ENCODE measurements around the gene VPS41. TPM values are rescaled to one million over a fixed set of nuclear protein-coding genes. Genes with fewer than 3 reads are reported as not detected.

The VPS41 gene
- total RNA-seq, 2 donors from 2014 or later, result 71.7 to 84.6 TPM

DNA sequence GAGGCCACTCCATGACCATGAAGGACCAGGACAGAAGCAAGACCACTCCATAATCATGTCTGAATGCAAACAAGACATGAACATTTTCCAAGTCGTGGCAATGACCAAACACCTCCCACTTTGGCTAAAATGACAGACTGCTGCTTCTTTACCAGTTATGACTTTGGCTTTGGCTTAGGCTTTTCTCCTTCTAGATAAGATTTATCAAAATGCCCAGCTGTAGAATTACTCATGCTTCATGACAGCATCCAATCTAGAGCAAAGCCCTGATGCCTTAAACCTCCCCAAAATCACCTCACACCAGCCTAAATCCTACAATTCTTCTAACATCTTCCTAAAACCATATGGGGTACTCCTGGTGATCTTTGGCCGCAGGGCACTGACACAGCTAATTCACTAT, 102.1 kb downstream of the VPS41 start:
- no peak for ATAC-seq
- DNase-seq (ENCODE audit: low spot score in 2 of 2), result no peak
- Mint-ChIP-seq H3K36me3 (no peaks in the 10 kb centered on the region), H3K27ac (no peak overlapping the region), H3K9me3 (no peaks in the 10 kb centered on the region)

DNA sequence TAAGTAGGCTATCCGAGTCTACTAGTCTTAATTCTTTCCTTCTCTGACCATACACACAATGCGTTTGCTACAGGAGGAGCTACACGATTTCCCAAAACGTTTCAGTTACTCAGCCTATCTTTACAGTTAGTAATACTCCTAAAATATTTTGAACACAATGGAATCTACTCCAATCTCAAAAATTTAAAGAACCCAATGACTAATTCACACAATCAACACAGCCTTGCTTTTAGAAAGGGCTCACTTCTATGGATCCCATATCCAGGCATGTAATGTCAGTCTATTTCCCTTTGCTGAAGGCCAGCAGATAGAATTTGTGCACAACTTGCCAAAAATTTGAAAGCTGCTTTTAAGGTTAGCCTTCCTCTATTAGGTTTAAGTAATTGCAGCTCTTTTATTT, 107.2 kb downstream of the VPS41 start:
- no peaks in the 10 kb centered on the region for H3K36me3 Mint-ChIP-seq
- DNase-seq (ENCODE audit: low spot score in 2 of 2), result no peak
- ATAC-seq, result no peak
- no peaks in the 10 kb centered on the region for H3K9me3 Mint-ChIP-seq
- H3K27ac Mint-ChIP-seq, result no peak overlapping the region

DNA sequence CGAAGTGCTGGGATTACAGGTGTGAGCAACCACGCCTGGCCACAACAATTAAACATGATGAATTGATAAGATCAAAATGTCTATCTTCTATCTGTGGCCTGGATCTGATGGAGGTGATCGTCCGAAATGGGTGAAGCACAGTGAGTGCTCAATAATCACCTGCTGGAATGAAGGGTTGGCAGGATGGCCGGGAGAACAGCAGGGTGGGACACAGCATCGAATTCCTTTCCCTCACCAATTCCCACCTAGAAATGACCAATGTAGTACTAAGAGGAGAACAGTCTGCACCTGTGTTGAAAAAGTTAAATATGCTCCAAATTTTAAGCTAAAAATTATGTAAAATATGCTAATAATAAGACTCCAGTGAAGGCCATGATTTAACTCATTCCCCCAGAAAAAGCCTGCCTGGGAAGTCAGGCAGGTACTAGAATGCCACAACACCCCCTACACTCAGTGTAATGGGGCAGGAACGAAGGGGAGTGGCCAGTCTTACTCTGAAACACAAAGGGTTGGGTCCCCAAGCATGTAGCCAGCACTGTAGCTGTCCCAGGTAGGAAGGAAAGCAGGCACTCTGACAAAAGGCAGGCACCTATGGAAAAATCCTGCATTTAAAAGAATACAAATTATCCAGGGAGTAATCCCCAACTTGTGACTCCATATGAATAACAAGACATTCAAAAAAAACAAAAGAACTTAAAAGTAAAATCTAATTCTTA, 110.3 kb downstream of the VPS41 start:
- no peaks in the 10 kb centered on the region for H3K9me3 Mint-ChIP-seq

DNA sequence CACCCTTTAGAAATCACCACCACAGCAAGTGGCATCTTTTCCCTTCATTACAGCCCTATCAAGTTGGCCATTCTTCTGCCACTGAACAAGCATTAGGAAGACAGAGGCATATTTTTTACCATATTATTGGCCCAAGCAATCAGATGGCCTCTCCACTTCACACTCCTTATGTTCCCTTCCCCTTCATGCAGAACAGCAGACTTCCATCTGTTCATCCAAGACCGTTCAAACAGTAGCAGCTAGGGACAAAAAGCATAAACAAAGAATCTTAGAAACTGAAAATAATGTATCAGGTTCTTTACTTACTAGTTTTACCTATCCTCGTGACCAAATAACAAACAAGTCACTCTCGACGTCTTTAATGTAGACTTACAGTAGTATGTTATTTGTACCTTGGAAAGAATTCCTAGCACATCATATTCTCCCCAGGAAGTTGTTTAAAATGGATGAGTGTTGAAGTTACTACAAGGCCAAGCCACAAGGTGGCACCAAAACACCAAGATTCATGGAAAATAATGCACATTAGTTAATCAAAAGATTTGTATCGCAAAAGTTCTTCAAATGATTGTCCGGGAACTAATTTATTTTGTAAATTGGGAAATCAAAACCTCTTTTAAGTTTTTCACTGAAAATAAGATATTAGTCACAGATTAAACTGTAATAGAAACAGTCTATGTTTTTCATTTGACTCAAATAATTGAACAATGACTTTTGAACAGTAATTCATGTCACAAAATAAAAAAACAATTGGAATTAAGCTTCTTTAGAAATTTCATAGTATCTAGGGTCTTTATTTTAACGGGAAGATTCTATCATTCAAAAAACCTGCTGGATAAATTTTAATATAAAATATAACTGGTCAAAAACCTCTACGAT, 112.1 kb downstream of the VPS41 start:
- ATAC-seq, result no peak
- DNase-seq (ENCODE audit: low spot score in 2 of 2), result peak in 1 of 2 donors; percentile 48
- Mint-ChIP-seq H3K27ac (peak overlapping the region in 1 of 2 donors; percentile 41), H3K36me3 (no peaks in the 10 kb centered on the region), H3K9me3 (no peaks in the 10 kb centered on the region)

More for the DNA sequence above, 110.3 kb downstream of the VPS41 start:
- ATAC-seq (no peak), DNase-seq (ENCODE audit: low spot score in 2 of 2) (no peak)
- Mint-ChIP-seq H3K36me3 (no peaks in the 10 kb centered on the region), H3K27ac (no peak overlapping the region)

DNA sequence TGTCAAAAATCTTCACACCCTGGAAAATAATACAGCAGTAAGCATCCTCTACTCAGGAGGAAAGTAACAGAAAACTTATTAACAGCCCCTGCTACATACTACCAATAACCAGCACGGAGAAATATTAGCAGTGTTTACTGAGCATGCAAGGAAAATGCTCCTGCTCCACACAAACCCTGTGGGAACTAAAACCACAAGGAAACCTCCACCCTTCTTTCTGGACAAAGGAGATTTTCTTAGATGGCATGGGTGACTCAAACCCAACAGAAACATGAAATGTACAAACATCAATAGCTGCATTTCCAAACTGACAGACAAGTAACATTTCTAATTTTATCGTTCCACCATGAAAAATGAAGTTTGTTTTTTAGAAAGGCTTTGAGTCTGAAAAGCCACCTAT, 113.4 kb downstream of the VPS41 start:
- no peaks in the 10 kb centered on the region for H3K9me3 Mint-ChIP-seq
- no peak overlapping the region for H3K27ac Mint-ChIP-seq
- DNase-seq (ENCODE audit: low spot score in 2 of 2), result no peak
- H3K36me3 Mint-ChIP-seq, result peaks cover 0 to 5% of the 10 kb centered on the region in 2 donors
- ATAC-seq, result no peak

DNA sequence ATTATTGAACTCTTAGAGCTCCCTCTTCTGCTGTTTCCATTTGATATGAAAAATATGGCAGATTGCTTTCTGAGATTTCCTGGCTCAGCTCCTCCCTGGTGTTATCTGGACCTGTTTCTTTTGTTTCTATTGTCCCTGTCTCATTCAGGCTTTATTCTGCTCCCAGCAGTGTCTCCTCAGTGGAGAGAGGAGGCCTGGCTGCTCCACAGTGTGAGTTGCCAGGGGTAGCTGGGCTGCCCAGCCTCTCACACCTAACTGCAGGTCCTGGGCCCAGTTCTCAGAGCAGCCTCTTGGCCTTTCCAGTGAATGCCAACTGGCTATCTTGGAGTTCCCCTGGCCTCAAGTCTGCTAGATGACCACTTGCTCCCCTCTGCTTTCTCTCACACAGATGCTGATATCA, 127.0 kb downstream of the VPS41 start:
- no peak for ATAC-seq
- H3K9me3 Mint-ChIP-seq, result no peaks in the 10 kb centered on the region

DNA sequence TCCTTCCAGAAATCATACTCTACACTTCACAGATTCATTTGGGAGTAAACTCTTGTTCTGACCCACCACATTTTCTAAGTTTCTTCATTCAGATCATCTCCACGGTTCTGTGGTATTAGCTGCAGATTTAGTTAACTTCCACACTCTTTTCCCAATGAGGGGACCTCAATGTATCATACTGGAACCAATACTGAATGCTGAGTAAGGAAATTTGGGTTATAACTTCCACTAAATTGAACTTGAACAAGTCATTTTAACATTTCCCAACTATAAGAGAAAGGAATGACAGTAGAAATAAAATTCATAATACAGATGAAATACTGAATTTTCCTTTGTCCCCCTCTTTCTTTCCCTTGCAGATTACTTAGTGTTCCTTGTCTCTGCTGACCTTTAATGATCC, 131.4 kb downstream of the VPS41 start:
- H3K27ac Mint-ChIP-seq, result no peak overlapping the region
- peaks cover 7 to 13% of the 10 kb centered on the region in 2 donors for H3K36me3 Mint-ChIP-seq
- ATAC-seq, result no peak
- DNase-seq (ENCODE audit: low spot score in 2 of 2), result no peak
- no peaks in the 10 kb centered on the region for H3K9me3 Mint-ChIP-seq

More for the DNA sequence above, 127.0 kb downstream of the VPS41 start:
- no peak for DNase-seq (ENCODE audit: low spot score in 2 of 2)
- Mint-ChIP-seq H3K27ac (peak overlapping the region in 1 of 2 donors; percentile 53), H3K36me3 (peaks cover 3 to 9% of the 10 kb centered on the region in 2 donors)

DNA sequence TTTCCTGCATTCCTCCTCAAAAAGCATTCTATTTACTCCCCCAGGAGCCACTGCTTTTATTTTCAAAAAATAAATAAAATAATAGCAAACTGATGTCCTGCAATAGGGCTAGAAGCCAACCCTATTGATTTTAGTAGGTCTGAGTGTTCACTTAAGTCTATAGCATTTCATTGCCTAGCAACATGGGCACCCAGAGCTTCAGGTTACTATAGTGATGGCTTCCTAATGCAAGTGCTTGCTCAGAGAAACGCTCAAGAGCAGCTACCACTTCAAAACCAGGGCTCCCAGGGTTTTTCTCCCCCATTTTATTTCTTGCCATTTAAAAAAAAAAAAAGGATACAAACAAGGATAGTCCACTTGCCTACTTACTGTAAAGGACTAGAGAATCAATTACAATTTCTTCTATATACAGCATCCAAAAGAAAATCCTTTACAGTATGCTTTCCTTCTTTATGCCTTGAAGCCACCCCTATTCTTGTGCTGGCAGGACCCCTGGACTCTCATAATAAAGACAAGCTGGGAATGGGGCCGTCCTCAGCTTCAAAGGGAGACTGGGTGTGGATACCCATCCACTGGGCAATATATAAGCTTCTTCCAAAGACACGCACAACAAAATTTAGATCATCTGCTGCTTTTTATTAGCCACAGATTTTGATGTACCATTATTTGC, 133.3 kb downstream of the VPS41 start:
- Mint-ChIP-seq H3K36me3 (peaks cover 10 to 12% of the 10 kb centered on the region in 2 donors), H3K27ac (no peak overlapping the region), H3K9me3 (no peaks in the 10 kb centered on the region)
- ATAC-seq (no peak), DNase-seq (ENCODE audit: low spot score in 2 of 2) (no peak)

DNA sequence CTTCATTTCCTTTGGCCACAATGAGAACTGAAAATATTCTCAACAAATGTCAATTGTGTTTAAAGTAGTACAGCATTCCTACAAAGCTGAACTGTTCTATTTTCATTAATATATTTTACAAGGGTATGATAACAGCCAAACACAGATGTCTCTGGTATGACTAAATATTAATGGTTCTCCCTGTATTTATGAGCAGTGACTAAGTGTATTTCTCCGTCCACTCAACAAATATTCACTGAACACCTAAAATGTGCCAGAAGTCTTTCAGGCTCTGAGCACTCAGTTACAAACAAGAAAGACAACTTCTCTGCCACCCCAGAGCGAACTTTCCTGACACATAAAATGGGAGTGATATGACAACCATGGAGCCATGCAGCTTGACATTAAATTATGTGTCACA, 135.6 kb downstream of the VPS41 start:
- DNase-seq (ENCODE audit: low spot score in 2 of 2) (no peak), ATAC-seq (no peak)
- Mint-ChIP-seq H3K9me3 (no peaks in the 10 kb centered on the region), H3K36me3 (peaks cover 10 to 12% of the 10 kb centered on the region in 2 donors), H3K27ac (no peak overlapping the region)

DNA sequence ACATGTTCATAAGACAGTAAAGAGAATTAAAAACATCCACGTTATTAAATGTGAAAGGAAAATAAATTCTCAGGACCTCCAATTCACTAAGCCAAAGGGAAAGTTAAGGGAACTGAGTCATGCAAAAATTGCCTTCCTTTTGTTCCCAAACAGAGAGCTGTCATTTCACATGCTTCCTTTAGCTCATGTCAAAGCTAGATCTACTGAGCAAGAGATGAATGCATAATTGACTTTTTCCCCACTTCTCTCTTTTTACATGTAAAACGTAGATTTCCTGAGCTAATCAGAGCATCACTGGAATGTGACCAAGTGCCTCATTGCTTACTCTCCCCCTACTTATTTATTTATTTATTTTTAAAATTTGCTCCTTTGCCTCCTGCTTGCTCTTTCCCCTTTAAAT, 148.8 kb downstream of the VPS41 start:
- ATAC-seq, result no peak
- DNase-seq (ENCODE audit: low spot score in 2 of 2), result no peak
- Mint-ChIP-seq H3K9me3 (no peaks in the 10 kb centered on the region), H3K27ac (peak overlapping the region in 1 of 2 donors; percentile 15), H3K36me3 (peaks cover 0 to 10% of the 10 kb centered on the region in 2 donors)

DNA sequence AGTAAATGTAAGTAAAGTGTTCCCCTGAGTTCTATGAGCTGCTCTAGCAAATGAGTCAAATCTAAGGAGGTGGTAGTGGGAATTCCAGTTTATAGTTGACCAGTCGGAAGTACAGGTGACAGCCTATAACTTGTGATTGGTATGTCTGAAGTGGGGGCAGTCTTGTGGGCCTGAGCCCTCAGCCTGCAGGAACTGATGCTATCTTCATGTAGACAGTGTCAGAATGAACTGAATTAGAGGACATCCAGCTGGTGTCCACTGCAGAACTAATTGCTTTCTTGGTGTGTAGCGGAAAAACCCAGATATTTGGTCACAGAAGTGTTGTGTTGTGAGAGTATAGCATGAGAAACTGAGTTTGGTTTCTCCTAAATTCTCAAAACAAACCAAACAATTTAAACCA, 150.0 kb downstream of the VPS41 start:
- Mint-ChIP-seq H3K9me3 (no peaks in the 10 kb centered on the region), H3K27ac (no peak overlapping the region), H3K36me3 (peaks cover 0 to 3% of the 10 kb centered on the region in 2 donors)
- no peak for ATAC-seq
- DNase-seq (ENCODE audit: low spot score in 2 of 2), result no peak

DNA sequence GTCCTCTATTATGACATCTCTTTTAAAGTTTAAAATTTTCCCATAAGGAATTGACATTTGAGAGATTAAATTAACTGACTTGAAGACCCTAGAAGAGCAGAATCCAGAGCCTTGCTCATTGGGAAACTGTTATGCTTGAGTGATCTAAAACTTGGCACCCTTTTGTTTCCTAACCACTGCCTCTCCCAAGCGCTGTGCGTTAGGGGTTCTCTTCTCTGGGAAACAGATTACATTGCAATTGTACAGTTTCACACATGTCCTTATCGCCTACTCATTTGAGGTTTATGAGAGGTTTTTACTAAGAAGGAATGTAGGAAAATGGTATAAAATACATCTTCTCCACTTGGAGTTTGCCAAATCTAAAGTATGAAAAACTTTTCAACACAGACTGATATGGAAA, 151.1 kb downstream of the VPS41 start:
- Mint-ChIP-seq H3K36me3 (no peaks in the 10 kb centered on the region), H3K9me3 (no peaks in the 10 kb centered on the region), H3K27ac (no peak overlapping the region)
- DNase-seq (ENCODE audit: low spot score in 2 of 2), result no peak
- no peak for ATAC-seq

DNA sequence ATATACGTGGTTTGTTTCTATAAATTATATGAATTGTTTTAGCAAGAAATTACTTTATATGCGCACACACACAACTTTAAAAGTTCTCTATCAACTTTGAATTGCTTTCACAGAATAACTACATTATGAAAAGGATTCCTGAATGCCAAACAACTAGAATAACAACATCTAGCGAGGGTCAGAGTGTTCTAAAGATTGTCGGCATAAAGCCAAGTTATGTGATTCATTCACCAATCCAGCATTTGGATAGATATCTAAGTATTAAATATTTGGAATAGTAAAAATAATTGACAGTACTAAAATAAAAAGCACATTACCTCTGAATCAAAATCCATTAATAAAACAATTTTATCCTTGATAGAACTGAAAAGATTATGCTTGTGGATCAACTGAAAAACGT, 152.5 kb downstream of the VPS41 start:
- ATAC-seq (no peak), DNase-seq (ENCODE audit: low spot score in 2 of 2) (no peak)
- Mint-ChIP-seq H3K9me3 (no peaks in the 10 kb centered on the region), H3K27ac (no peak overlapping the region), H3K36me3 (peaks cover 8 to 13% of the 10 kb centered on the region in 2 donors)

DNA sequence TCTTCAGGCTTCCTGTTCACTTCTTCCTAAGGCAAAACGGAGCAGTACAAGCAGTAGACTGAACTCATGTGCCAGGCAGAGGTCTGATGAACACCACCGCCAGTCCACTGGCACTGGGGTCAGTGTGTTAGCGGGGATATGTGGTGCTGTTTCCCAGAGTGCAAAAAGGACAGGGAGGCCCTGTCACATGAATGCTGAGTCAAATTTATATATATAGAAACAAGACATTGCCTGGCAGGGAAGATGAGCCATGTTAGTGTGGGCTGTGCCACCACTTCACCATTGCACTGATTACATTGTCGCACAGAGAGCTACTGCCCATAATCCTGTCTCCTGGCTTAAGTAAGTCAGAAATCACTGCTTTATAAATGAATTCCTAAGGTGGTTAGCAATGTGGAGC, 155.6 kb downstream of the VPS41 start:
- DNase-seq (ENCODE audit: low spot score in 2 of 2) (no peak), ATAC-seq (no peak)
- Mint-ChIP-seq H3K36me3 (peaks cover 12 to 14% of the 10 kb centered on the region in 2 donors), H3K27ac (no peak overlapping the region), H3K9me3 (no peaks in the 10 kb centered on the region)

DNA sequence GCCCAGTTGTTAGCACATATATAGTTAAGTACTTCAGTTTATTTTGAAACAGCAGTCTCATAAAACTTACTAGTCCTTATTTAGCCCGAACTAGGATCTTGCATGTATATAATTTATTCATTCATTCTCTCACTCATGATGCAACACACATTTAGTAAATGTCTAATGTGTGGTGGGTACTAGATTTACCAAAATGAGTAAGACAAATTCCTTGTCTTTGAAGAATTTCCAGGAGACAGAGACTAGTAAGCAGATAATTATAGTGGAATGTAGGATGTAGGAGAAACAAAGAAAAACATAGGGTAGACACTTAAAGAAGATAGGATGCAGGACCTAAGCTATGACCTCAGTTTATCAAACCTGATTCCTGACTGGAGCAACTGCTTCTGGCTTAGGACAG, 157.6 kb downstream of the VPS41 start:
- ATAC-seq (no peak), DNase-seq (ENCODE audit: low spot score in 2 of 2) (no peak)
- H3K9me3 Mint-ChIP-seq, result no peaks in the 10 kb centered on the region
- peaks cover 12 to 14% of the 10 kb centered on the region in 2 donors for H3K36me3 Mint-ChIP-seq
- H3K27ac Mint-ChIP-seq, result peak overlapping the region in 1 of 2 donors; percentile 5

DNA sequence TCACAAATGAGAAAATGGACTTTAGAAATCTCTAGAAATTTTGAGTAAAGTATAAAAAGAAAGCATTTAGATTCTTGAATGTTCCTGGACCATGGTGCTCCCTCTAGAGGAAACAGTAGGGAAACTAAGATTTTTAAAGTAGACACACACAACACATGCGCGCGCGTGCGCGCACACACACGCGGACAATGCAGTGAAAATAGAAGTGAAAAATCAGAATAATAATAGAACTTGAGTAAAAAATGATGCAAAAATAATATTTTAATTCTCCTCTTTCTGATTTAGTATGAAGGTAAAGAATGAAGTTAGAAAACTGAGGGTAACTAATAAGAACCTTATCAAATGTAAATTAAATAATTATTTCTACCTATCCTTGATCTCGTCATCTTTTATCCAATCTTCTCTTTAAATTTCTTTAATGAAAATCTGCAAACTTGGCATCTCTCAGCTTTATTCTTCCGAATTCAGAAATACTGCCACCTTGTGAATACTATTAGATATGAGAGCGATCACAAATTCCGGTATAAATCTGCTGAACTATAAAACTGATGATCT, 160.9 kb downstream of the VPS41 start:
- Mint-ChIP-seq H3K27ac (no peak overlapping the region), H3K36me3 (peaks cover 12 to 19% of the 10 kb centered on the region in 2 donors), H3K9me3 (no peaks in the 10 kb centered on the region)
- no peak for ATAC-seq
- no peak for DNase-seq (ENCODE audit: low spot score in 2 of 2)

DNA sequence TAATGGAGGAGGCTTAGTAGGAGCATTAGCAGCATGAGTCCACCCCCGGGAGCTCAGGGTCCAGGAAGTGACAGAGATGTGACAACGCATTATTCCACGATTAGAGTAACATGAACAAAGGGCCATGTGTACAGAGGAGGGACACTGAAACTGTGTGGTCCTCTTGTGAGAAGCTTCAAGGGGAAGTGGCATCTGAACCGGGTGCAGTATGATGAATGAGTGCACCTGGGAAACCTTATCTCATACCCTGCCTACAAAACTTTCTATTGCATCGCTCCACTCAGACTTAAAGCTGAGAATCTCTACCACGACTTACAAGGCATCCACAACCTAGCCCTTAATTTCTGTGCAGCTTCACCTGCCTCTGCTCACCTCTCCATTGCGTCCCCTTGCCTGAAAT, 162.6 kb downstream of the VPS41 start:
- peak overlapping the region in 1 of 2 donors; percentile 53 for H3K27ac Mint-ChIP-seq
- peak in 1 of 2 donors; percentile 59 for ATAC-seq
- peaks cover 3 to 6% of the 10 kb centered on the region in 2 donors for H3K36me3 Mint-ChIP-seq
- DNase-seq (ENCODE audit: low spot score in 2 of 2), result no peak
- no peaks in the 10 kb centered on the region for H3K9me3 Mint-ChIP-seq
